HUDEP-2 (cell line): ENCODE data around the gene SPATA31C1.
A peak's percentile ranks its signal among the peaks of the same experiment; 100 is the strongest.
"Not testable (repeated sequence)": the region's sequence is repeated elsewhere in the genome, so short reads cannot be mapped to it uniquely, and the experiment has no call there.

ENCODE experiments used
- DNase-seq, 76 experiments: peaks; one replicate each; lab custom pipeline; 2025; ENCODE audit not compliant: unreplicated experiment in 76 of 76; lab: John Stamatoyannopoulos, UW

SPATA31C1 gene

DNA sequence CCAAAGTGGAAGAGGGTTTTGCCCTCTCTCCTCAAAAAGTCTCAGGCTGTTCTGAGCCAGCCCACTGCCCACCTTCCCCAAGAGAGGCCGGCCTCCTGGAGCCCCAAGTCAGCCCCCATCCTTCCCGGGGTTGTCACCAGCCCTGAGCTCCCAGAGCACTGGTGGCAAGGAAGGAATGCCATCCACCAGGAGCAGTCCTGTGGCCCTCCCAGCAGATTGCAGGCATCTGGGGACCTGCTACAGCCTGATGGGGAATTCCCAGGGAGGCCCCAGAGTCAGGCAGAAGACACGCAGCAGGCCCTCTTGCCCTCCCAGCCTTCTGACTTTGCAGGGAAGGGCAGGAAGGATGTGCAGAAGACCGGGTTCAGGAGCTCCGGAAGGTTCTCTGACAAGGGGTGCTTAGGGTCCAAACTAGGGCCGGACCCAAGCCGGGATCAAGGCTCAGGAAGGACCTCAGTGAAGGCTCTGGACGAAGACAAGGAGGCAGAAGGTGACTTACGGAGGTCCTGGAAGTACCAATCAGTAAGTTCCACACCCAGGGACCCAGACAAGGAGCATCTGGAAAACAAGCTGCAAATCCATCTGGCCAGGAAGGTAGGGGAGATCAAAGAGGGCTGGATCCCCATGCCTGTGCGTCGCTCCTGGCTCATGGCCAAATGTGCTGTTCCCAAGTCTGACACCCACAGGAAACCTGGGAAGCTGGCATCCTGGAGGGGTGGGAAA, 31.4 kb upstream of the SPATA31C1 start:
- no peak for DNase-seq

DNA sequence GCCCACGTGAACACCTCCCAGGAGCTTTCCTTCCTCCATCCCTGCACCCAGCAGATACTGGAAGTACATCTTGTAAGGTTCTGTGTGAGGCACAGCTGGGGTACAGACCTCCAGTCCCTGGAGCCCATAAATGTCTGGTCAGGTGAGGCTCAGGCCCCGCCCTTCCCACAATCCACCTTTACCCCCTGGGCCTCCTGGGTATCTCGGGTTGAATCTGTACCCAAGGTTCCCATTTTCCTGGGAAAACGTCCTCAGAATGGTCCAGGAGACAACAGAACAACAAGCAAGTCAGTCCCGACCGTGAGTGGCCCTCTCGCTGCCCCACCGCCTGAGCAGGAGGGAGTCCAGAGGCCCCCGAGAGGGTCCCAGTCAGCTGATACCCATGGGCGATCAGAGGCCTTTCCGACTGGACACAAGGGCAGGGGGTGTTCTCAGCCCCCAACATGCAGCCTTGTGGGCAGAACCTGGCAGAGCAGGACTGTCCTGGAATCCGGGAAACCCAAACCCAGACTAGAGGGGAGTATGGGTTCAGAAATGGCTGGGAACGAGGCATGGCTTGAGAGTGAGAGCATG, 30.7 kb upstream of the SPATA31C1 start:
- DNase-seq, result no peak

DNA sequence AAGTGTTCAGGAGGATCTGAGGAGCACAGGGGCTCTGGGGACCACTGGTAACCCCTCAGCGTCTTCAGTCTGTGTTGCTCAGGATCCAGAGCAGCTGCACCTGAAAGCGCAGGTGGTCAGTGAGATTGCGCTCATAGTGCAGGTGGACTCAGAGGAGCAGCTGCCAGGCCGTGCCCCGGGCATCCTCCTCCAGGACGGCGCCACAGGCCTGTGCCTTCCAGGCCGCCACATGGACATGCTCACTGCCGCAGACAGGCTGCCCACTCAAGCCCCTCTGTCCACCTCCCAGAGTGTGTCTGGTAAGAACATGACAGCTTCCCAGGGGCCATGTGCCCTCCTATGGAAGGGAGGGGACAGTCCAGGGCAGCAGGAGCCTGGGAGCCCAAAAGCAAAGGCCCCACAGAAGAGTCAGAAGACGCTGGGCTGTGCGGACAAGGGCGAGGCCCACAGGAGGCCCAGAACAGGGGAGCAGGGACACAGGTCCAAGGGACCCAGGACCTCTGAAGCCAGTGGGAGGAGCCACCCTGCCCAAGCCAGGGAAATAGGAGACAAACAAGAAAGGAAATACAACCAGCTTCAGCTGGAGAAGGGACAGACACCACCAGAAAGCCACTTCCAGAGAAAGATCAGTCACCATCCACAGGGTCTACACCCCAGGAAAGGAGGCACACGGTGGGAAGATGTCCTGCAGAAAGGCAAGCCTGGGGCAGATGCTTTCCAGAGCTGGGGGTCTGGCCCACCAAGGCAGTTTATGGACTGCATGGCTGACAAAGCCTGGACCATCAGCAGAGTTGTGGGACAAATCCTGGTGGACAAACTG, 29.9 kb upstream of the SPATA31C1 start:
- no peak for DNase-seq

DNA sequence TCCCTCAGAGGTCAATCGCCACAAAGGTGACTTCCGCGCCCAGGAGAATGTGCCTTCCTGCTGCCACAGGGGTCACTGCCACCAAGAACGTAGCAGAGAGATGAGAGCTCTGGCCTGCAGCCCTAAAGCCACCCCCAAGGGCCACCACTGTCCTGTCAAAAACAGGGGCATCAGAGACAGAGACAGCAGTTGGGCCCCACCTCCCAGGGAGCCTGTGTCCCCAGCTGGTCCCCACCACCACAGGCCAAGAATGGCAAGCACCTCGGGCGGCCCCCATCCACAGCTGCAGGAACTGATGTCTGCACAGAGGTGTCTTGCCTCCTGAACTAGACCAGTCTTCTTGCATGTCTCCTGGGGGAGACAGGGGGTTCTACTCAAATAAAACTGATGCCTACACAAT, 29.3 kb upstream of the SPATA31C1 start:
- DNase-seq, result no peak

DNA sequence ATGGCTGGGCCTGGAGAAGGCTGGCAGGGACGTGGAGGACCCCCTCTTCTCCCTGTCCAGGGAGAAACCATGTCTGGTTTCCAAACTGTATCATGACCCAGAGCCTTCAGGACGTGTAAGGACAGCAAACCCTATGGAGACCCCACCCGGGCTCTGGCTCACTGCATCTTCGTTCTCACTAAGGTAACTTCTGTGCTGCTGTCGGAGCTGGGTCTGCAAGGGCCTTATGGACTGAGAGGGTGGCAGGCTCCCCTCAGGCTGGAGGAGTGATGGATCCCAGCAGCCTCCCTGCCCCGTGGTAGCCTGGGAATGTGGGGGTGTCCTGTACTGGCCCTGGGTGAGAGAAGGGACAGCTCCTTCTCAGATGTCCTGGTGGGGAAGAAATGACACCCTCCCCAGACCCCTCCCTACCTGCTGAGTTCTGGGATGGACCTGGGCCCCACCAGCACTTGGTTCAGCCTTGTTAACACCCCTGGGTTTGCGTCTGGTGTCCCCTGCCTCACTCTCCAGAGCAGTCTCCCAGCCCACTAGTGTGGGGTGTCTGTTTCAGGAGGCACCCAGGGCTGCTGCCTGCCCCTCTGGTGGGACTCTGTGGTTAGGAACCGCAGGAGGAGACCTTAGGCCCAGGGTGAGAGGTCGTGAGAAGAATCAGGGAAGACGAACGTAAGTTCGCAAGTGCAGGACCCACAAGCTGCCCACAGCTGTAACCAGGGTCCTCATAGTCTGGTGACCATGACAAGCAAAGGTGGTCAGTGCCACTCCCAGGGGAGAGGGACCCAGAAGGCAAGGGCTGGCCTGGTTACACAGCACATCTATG, 28.5 kb upstream of the SPATA31C1 start:
- no peak for DNase-seq

DNA sequence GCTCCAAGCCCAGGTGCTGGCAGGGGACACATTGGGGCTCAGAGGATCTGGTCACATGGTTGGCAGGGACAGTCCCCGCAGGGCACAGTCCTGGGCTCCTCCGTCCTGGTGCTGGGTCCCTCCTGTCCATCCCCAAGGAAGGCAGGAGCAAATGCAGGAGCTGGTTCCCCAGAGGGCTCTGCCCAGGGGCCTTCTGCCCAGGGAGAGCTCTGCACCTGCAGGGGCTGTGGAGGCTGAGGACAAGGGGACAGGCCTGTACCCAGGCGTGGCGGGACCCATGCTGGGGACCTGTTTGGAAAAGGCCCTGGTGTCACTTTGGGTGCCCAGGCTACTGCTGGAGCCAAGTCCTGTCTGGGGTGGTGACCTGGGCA, 27.9 kb upstream of the SPATA31C1 start:
- no peak for DNase-seq

DNA sequence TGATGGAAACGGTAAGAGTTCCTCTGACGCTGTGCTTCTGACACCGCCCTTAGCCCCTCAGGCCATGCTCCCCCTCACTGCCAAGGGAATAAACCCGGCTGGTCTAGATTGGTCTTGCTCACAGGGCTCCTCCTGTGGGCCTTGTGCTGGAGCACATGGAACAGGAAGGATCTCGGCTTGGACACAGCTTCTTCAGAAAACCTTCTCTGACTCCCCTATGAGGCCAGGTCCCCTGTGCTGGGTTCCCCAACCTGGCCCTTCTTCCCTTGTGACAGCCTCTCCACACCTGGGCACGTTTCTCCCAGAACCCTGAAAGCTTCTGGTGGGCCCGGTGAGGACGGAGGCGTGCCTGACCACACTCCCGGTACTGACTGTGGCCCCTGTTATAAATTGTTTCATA, 26.9 kb upstream of the SPATA31C1 start:
- DNase-seq, result no peak

DNA sequence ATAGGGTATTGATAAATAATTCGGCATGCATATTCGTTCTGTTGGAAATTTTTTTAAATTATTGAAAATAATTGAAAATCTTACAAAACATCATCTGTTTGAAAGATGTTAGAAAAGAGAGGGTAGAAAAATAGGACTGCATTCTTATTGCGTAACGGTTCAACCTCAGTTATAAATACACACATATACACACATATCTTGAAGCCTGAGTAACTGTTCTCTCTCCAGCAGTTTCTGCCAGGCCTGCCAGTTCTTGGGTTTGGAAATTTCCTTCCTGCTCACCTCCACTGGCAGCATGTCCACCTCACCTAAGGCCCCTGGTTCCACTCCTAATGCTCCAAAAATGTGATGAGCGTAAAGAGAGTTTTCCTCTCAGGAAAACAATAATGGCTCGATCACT, 26.0 kb upstream of the SPATA31C1 start:
- DNase-seq, result no peak

DNA sequence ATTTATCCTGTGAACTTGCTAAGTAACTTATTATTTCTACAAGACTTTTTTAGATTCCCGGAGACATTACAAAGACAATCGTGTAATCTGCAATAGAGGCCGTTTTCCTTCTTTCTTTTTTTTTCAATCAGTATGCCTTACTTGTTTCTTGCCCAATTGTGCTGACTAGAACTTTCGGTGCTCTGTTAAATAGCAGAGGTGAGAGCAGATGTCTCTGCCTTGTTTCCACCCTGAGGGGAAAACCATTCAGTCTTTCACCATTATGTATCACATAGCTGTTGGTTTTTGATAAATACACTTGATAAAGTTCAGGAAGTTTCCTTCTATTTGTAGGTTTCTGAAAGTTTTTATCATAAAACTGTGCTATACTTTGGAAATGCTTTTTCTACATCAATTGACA, 24.8 kb upstream of the SPATA31C1 start:
- no peak for DNase-seq

DNA sequence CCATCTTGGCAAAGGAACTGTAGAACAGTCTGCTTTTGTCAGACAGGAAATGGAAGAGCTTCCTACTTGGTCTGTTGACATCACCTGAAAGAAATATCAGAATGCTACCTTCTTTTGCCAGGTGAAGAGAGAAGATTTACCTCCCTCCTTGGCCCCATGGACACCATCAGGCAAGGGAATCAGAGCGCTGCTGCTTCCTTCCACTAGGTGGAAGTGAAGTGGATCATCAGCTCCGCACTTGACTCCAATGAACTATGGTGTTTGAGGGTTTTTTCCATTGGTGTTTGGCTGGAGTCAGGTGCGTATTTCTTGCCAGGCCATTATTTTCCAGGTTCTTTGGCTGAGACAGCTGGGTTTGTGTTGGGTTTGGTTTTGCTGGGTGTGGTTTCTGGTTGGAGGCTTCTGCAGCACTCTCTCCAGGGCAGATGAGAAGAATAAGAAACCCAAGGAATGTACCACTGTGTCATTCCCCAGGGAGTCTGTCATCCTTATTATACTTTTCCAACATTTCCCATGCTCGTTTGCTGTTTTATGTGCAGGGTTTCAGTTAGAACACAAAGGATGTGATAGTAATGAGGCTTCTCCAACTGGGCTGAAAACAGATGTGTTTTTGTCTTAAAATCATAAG, 22.6 kb upstream of the SPATA31C1 start:
- DNase-seq, result no peak

DNA sequence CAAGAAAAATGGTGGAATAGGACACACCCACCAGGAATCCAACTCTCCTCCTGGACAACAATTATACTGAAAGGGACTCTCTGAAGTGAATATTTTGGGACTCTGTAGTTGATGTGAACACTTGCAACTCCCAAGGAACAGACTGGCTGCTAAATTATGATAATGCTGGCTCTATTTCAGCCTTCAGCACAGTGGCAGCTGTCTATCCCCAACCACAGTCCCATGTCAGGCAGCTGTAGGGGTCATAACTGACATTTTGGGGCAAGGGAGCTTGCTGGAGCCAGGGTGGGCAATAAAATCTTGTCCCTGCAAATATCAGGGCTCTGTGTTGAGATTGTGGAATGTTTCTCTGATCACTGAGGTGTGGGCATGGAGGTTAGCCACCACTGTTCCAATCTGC, 20.9 kb upstream of the SPATA31C1 start:
- no peak for DNase-seq

DNA sequence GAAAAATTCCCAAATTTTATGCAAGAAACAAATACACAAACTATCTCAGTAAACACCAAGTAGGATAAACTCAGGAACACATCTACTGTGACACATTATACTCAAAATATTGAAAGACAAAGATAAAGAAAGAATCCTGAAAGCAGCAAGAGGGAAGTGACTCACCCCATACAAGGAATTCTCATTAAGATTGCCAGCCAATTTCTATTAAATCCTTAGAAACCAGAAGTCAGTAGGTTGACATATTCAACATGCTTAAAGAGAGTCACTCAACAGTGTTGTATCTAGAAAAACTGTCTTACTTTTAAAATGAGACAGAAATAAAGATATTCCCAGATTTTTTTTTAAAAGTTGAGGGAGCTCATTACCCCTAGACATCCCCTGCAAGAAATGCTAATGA, 19.6 kb upstream of the SPATA31C1 start:
- no peak for DNase-seq

DNA sequence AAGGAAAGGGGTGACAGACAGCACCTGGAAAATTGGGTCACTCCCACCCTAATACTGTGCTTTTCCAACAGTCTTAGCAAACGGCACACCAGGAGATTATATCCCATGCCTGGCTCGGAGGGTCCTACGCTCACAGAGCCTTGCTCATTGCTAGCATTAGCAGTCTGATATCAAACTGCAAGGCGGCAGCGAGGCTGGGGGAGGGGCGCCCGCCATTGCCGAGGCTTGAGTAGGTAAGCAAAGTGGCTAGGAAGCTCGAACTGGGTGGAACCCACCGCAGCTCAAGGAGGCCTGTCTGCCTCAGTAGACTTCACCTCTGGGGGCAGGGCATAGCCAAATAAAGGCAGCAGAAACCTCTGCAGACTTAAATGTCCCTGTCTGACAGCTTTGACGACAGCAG, 15.4 kb upstream of the SPATA31C1 start:
- not testable (repeated sequence) for DNase-seq

DNA sequence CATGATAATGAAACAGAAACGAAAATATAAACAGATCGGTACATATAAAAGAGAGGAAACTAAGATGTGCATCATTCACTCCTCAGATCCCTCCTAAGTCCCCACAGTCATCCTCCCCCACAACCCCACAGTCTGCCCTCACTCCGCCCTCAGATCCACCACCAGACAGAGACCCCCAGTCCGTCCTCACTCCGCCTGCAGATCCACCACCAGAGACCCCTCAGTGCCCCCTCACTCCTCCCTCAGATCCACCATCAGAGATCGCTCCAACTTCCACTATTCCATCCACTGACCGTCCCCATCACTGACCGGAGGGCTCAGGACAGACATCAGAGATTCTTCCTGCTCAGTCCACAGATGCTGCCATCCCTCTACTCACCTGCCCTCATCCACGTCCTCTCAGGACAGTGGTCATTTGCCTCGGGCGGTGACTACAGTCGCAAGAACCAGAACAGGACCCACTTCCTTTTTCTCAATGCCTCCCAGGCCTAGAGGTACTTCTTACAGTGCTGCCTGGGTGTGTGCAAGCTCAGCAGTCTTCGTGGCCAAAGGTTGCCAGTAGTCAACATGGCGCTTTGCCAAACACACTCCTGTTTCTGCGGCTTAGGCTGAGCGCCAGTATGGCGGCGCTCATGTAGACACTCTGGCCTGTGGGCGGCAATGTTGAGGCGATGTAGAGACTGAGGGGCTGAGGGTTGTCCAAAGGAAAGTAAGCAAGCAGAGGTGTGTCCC, 8.3 kb upstream of the SPATA31C1 start:
- peak in 12 of 76 experiments; percentile 23 to 80 (median 50) for DNase-seq

DNA sequence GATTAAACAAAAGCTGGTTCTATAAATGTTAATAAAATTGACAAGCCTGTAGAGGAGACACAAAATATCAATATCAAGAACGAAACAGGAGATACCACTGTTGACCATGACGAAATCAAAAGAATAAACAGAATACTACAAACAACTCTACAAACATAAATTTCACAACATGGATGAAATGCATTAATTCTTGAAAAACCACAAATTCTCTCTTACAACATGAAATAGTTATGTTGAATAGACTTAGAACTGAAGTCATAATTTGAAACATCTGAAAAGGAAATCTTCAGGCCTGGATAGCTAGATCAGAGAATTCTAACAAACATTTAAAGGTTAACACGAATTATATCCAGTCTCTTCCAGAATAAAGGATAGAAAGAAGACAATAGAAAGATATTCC, 6.9 kb upstream of the SPATA31C1 start:
- no peak for DNase-seq

DNA sequence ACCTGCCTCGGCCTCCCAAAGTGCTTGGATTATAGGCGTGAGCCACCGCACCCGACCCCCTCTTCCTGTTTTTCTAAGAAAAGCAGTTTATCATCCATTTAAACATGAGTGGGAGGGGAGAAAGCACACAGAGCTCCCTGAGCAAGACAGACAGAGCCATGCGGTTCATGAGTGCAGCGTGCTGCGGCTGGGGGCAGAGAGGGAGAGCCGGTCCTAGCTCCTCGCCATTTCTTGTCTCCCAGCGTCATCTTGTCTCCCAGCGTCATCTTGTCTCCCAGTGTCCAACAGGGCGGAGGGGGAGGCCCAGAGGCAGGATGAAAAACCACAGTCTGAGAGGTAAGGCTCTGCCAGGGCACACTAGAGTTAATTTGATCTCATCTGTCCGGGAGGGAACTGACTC, 1.3 kb downstream of the SPATA31C1 start:
- not testable (repeated sequence) for DNase-seq

DNA sequence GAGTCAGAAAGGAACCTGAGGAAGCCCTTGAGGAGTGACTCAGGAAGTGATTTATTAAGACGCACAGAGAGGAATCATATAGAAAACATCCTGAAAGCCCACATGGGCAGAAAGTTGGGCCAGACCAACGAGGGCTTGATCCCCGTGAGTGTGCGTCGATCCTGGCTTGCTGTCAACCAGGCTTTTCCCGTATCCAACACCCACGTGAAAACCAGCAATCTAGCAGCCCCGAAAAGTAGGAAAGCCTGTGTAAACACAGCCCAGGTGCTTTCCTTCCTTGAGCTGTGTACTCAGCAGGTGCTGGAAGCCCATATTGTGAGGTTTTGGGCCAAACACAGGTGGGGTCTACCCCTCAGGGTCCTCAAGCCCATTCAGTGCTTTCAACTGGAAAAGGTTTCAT, 3.8 kb downstream of the SPATA31C1 start:
- not testable (repeated sequence) for DNase-seq

DNA sequence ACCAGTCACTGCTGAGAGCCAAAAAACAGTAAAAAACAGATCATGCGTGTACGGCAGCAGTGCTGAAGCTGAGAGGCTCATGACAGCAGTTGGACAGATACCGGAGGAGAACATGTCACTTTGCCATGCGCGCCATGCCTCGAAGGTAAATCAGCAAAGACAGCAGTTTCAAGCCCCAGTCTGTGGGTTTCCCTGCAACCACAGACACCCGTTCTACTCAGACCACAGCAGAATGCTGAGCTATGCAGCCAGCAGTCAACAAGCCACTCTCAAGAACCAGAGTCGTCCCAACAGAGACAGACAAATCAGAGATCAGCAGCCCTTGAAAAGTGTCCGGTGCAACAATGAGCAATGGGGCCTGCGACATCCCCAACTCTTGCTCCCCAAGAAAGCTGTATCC, 5.2 kb downstream of the SPATA31C1 start:
- not testable (repeated sequence) for DNase-seq

DNA sequence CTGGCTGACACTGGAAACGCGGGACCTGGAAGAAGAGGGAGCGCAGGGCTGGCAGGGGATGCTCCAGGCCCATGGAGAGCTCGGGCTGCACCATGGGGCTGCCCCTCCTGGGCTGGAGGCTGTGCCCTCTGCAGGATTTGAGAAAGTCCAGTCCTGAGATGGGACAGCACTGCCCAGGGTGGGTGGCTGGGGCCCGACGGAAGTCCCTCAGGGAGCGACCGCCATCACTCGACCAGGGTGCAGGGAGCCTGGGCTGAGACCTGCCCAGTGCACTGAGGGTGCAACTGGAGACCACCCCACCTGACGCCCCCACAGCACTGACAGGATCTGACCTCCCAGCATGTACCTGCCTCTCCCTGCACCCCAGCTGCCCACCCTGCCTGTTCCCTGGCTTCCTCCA, 7.1 kb downstream of the SPATA31C1 start:
- not testable (repeated sequence) for DNase-seq

DNA sequence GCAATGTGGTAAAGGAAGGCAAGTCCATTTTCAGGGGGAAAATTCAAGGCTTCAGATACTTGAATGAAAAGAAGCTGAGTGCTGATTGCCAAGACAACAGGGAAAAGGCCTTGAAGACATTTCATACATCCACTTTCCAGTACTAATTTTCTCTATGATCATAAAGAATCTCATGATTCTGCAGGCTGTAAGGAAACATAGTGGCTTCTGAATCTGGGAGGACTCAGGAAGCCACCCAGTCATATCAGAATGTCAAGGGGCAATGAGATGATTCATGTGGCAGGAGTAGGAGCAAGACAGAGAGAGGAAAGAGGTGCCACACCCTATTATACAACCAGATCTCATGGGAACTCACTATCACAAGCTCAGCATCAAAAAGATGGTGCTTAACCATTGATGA, 11.4 kb downstream of the SPATA31C1 start:
- not testable (repeated sequence) for DNase-seq
